ENCODE data around the gene NSD2.

DNA sequence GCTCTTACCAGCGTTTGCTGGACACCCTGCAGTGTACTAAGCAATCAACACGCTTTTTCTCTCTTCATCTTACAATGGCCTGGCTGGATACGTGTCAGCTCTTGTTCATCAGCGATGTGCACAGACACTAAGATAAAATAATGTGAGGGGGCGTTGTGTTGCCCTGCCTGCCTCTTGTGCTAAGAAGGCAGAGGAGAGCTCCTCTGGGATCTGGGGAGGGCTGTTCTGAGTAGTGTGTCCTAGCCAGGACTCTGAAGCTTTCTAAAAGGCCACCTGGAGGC lies 87.9 kb downstream of the NSD2 start:
- TF ChIP-seq EZH2 (IDR thresholded peaks at IDR 0.05; ENCODE audit: borderline replicate concordance, insufficient read depth, low read depth, low read length, poor library complexity, severe bottlenecking) = no peak
- TF ChIP-seq, protein P1, sequence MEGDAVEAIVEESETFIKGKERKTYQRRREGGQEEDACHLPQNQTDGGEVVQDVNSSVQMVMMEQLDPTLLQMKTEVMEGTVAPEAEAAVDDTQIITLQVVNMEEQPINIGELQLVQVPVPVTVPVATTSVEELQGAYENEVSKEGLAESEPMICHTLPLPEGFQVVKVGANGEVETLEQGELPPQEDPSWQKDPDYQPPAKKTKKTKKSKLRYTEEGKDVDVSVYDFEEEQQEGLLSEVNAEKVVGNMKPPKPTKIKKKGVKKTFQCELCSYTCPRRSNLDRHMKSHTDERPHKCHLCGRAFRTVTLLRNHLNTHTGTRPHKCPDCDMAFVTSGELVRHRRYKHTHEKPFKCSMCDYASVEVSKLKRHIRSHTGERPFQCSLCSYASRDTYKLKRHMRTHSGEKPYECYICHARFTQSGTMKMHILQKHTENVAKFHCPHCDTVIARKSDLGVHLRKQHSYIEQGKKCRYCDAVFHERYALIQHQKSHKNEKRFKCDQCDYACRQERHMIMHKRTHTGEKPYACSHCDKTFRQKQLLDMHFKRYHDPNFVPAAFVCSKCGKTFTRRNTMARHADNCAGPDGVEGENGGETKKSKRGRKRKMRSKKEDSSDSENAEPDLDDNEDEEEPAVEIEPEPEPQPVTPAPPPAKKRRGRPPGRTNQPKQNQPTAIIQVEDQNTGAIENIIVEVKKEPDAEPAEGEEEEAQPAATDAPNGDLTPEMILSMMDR (IDR thresholded peaks at IDR 0.05) = no peak
